HEK293T (cell line): ENCODE data around the gene TAAR8.

ENCODE experiments used
- CTCF ChIA-PET: fragments of 350-600 bp; formaldehyde crosslinking; extraction: SDS; loops from one replicate; lab custom pipeline; 2021; ENCODE audit warnings: antibody characterized with exemption, inconsistent platforms; lab: Yijun Ruan, JAX
- POLR2A ChIA-PET: fragments of 350-600 bp; formaldehyde crosslinking; extraction: SDS; loops from one replicate; lab custom pipeline; 2020; ENCODE audit warnings: antibody characterized with exemption, inconsistent platforms; lab: Yijun Ruan, JAX
- DNase-seq: peaks from one replicate; pipeline ENCODE4 v3.0.0; 2012; ENCODE audit warnings: mixed read lengths; ENCODE audit errors: extremely low spot score
- ARNT ChIP-seq: fragments of 450-650 bp; IDR thresholded peaks from 2 replicates; pipeline ENCODE4 v1.6.1; 2017; ENCODE audit warnings: mild to moderate bottlenecking
- BHLHE40 ChIP-seq: fragments of 450-650 bp; IDR thresholded peaks from 2 replicates; pipeline ENCODE4 v1.6.1; 2016; ENCODE audit warnings: mild to moderate bottlenecking, moderate library complexity, borderline replicate concordance
- CTBP1 ChIP-seq: fragments of 450-650 bp; IDR thresholded peaks from 2 replicates; pipeline ENCODE4 v1.6.1; 2016; ENCODE audit warnings: borderline replicate concordance
- ELF4 ChIP-seq: fragments of 450-650 bp; IDR thresholded peaks from 2 replicates; pipeline ENCODE4 v1.6.1; 2017; ENCODE audit warnings: antibody characterized with exemption
- FOXA1 ChIP-seq: fragments of 450-650 bp; IDR thresholded peaks from 2 replicates; pipeline ENCODE4 v1.6.1; 2016; ENCODE audit warnings: mild to moderate bottlenecking
- FOXK2 ChIP-seq: fragments of 450-650 bp; IDR thresholded peaks from 2 replicates; pipeline ENCODE4 v1.6.1; 2016; ENCODE audit warnings: mild to moderate bottlenecking
- FOXM1 ChIP-seq: fragments of 450-650 bp; IDR thresholded peaks from 2 replicates; pipeline ENCODE4 v1.6.1; 2017; ENCODE audit warnings: mild to moderate bottlenecking, borderline replicate concordance
- HDGF ChIP-seq: fragments of 450-650 bp; IDR thresholded peaks from 2 replicates; pipeline ENCODE4 v1.6.1; 2017; ENCODE audit warnings: antibody characterized with exemption, borderline replicate concordance
- L3MBTL2 ChIP-seq: fragments of 450-650 bp; conservative IDR thresholded peaks from 2 replicates; pipeline ENCODE4 v1.6.1; 2016; ENCODE audit warnings: mild to moderate bottlenecking
- LEF1 ChIP-seq: fragments of 450-650 bp; IDR thresholded peaks from 2 replicates; pipeline ENCODE4 v1.6.1; 2017; ENCODE audit warnings: mild to moderate bottlenecking, borderline replicate concordance
- NFRKB ChIP-seq: fragments of 450-650 bp; IDR thresholded peaks from 2 replicates; pipeline ENCODE4 v1.6.1; 2016; ENCODE audit warnings: mild to moderate bottlenecking, moderate library complexity
- SP1 ChIP-seq: fragments of 450-650 bp; IDR thresholded peaks from 2 replicates; pipeline ENCODE4 v1.6.1; 2017
- SUZ12 ChIP-seq: fragments of 450-650 bp; IDR thresholded peaks from 2 replicates; pipeline ENCODE4 v1.6.1; 2016; ENCODE audit warnings: mild to moderate bottlenecking
- TARDBP ChIP-seq: fragments of 450-650 bp; IDR thresholded peaks from 2 replicates; pipeline ENCODE4 v1.6.1; 2016
- ZNF384 ChIP-seq: fragments of 450-650 bp; IDR thresholded peaks from 2 replicates; pipeline ENCODE4 v1.6.1; 2016
- TF ChIP-seq, protein P1 (sequence below): fragments of 450-650 bp; IDR thresholded peaks from 2 replicates; pipeline ENCODE4 v1.6.1; 2016

Gene TAAR8

DNA sequence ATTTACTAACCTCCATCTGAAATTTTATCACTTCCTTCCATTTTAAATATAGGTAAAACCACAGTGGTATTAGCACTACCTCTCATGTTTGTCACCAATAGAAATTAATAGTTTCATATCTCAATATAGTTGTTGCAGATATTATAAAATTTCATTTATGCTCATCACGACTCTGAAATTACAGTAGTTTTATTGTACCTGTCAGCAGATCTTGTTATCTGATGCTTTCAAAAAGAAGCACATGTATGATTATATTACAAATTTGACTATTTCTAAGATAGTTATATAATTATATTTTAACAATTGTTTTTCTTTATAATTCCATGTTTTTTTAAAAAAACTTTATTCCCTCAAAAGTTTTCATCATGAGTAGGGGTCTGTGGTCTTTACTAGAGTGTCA lies 32.2 kb downstream of the TAAR8 start:
- DNase-seq = no peak
- TF ChIP-seq BHLHE40 (no peak), NFRKB (no peak), SUZ12 (no peak), ELF4 (no peak), TARDBP (no peak), FOXK2 (no peak), ARNT (no peak), SP1 (no peak), ZNF384 (no peak), L3MBTL2 (no peak), FOXA1 (no peak), LEF1 (no peak), HDGF (no peak), CTBP1 (no peak), FOXM1 (no peak)
- TF ChIP-seq, protein P1, sequence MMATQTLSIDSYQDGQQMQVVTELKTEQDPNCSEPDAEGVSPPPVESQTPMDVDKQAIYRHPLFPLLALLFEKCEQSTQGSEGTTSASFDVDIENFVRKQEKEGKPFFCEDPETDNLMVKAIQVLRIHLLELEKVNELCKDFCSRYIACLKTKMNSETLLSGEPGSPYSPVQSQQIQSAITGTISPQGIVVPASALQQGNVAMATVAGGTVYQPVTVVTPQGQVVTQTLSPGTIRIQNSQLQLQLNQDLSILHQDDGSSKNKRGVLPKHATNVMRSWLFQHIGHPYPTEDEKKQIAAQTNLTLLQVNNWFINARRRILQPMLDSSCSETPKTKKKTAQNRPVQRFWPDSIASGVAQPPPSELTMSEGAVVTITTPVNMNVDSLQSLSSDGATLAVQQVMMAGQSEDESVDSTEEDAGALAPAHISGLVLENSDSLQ = no peak
- POLR2A ChIA-PET = no interaction called here
- CTCF ChIA-PET = interaction anchor here (0.8 kb wide), 1 partner anchor 12 kb away, joined by 3 read pairs; no protein-coding TSS in a partner anchor

DNA sequence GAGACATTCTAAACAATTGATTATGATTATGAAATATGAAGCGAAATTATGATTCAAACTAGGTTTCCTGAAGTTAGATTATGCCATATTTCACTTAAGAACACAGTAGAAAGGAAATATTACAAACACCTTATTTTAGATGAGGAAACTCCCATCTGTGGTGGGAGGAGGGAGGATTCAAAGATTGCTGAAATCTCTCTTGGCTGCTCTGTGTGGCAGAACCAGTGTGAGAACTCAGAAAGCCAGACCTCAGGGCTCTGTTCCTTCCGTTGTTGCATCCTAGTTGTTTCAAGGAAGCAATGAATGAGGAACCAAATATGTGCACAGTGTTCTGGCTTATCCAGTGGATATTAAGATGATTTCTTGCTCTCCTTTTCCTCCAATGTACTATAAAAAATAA lies 35.0 kb downstream of the TAAR8 start:
- ChIA-PET POLR2A (no interaction called here), CTCF (no interaction called here)
- TF ChIP-seq TARDBP (no peak), FOXM1 (no peak)
- DNase-seq = no peak

DNA sequence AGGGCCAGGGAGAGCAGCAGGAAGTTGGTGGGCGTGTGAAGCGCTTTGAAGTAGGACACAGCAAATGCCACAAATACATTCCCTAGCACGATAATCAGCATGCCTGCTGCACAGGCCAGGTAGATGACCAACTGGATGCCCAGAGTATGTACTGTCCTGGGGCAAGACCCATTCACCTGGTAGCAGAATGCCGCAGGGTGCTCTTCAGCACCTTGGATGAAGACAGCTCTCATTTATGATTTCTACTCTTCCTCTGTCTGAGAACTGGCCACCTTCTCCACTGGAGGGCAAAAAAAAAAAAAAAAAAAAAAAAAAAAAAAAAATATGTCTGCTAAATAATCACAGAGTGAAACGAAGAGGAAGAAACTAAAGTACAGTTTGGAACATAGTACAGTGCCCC lies 37.0 kb downstream of the TAAR8 start, which contains the start of gene TAAR5:
TSS of gene TAAR5 (minus strand) at position 288 of the 400 bp plus-strand sequence. CDS start at position 233, 55 bp downstream.
- CTCF ChIA-PET = interaction anchor here (1.0 kb wide), 1 partner anchor 9 kb away, joined by 3 read pairs; no protein-coding TSS in a partner anchor
- TF ChIP-seq ARNT = no peak
- no peak for TF ChIP-seq BHLHE40
- TF ChIP-seq LEF1 = no peak
- no peak for TF ChIP-seq SUZ12
- no peak for TF ChIP-seq CTBP1
- TF ChIP-seq SP1 = no peak
- TF ChIP-seq ZNF384 = no peak
- no peak for TF ChIP-seq NFRKB
- TF ChIP-seq FOXK2 = no peak
- TF ChIP-seq, protein P1 = no peak
- no peak for TF ChIP-seq L3MBTL2
- no peak for TF ChIP-seq FOXM1
- TF ChIP-seq TARDBP = no peak
- TF ChIP-seq FOXA1 = no peak
- TF ChIP-seq ELF4 = no peak
- no peak for TF ChIP-seq HDGF
- no peak for DNase-seq
- POLR2A ChIA-PET = no interaction called here

DNA sequence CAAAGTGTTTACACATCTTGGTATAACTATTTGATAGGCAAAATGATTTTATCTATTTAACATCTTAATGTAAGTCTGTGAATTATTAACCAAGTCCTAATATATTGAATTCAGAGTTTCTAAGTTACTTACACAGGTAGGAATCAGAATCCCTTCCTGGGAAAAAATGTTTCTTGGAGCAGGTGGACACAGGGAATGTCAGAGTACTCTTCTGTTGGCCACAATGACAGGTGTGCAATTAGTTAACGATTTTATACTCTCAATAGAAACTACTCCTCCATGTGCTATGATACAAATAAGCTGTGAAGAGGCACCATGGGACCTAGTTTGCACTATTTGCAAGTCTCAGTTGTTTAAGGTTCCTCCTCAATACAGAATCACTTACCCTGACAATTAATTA lies 37.9 kb downstream of the TAAR8 start:
- DNase-seq = no peak
- POLR2A ChIA-PET = no interaction called here
- CTCF ChIA-PET = interaction anchor here (1.0 kb wide), 1 partner anchor 8 kb away, joined by 3 read pairs; no protein-coding TSS in a partner anchor
- TF ChIP-seq FOXM1 = no peak
- TF ChIP-seq L3MBTL2 = no peak
- TF ChIP-seq HDGF = no peak
- no peak for TF ChIP-seq TARDBP
- TF ChIP-seq, protein P1 = no peak
- TF ChIP-seq ARNT = no peak
- TF ChIP-seq ELF4 = no peak
- no peak for TF ChIP-seq NFRKB
- no peak for TF ChIP-seq CTBP1
- TF ChIP-seq SP1 = no peak
- no peak for TF ChIP-seq SUZ12
- TF ChIP-seq FOXK2 = no peak
- TF ChIP-seq LEF1 = no peak
- TF ChIP-seq FOXA1 = no peak
- no peak for TF ChIP-seq BHLHE40
- TF ChIP-seq ZNF384 = no peak

DNA sequence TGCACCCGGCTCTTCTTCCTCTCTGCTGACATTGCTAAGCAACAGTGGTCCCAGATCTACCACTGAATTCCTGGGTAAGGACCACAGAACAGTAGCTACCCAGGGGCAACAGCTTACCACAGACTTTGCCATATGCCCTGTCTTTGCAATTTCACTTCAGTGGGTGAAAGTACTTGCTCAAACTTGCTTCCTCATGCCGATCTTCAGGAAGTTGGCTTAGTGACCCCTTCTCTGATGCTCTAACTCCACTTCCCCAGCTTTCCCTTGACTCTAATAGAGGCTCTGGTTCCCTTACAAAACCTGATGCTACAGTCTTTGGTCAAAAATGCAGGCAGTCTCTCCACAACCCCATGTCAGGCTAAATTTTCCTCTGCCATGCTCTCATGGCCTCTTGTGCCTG lies 40.4 kb downstream of the TAAR8 start:
- DNase-seq = no peak
- TF ChIP-seq BHLHE40 = no peak
- no peak for TF ChIP-seq TARDBP
- TF ChIP-seq SUZ12 = no peak
- TF ChIP-seq ZNF384 = no peak
- TF ChIP-seq ELF4 = no peak
- TF ChIP-seq FOXK2 = no peak
- TF ChIP-seq L3MBTL2 = no peak
- TF ChIP-seq FOXM1 = no peak
- TF ChIP-seq FOXA1 = no peak
- TF ChIP-seq LEF1 = no peak
- no peak for TF ChIP-seq HDGF
- TF ChIP-seq ARNT = no peak
- no peak for TF ChIP-seq SP1
- POLR2A ChIA-PET = no interaction called here
- CTCF ChIA-PET = no interaction called here

DNA sequence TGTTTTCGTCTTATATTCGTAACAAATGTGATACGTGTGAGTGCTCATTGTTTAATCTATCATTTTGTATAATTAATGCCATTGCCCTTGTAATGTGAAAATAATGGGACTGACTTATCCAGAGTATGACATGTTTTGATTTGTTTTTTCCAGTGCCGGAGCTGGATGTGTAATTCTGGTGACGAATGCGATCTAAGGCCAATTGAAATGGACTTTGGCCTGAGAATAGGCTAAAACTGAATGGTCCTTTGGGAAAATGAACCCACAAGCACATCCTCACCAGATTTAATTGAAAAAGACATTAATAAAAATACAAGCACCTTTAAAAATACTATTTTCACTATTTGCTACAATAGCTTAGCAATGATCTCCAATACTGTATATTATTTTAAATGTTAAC lies 43.7 kb downstream of the TAAR8 start:
- CTCF ChIA-PET = interaction anchor here (0.7 kb wide), 1 partner anchor 128 kb away, joined by 3 read pairs; no protein-coding TSS in a partner anchor
- TF ChIP-seq TARDBP (no peak), SUZ12 (no peak), L3MBTL2 (no peak), ARNT (no peak), FOXM1 (no peak), ELF4 (no peak), HDGF (no peak)
- no peak for DNase-seq
- POLR2A ChIA-PET = interaction anchor here (0.6 kb wide), 1 partner anchor 25 kb away, joined by 3 read pairs; no protein-coding TSS in a partner anchor
